ENCODE measurements around the gene SHKBP1. TPM values are rescaled to one million over a fixed set of nuclear protein-coding genes. Genes with fewer than 3 reads are reported as not detected.

Gene SHKBP1
- total and polyA plus RNA-seq, 9 of the 15 experiments (the other 6 are each of a cell fraction or from before 2014, with no cell fraction given): 1.2 to 58.1 (median 22.3) TPM

DNA sequence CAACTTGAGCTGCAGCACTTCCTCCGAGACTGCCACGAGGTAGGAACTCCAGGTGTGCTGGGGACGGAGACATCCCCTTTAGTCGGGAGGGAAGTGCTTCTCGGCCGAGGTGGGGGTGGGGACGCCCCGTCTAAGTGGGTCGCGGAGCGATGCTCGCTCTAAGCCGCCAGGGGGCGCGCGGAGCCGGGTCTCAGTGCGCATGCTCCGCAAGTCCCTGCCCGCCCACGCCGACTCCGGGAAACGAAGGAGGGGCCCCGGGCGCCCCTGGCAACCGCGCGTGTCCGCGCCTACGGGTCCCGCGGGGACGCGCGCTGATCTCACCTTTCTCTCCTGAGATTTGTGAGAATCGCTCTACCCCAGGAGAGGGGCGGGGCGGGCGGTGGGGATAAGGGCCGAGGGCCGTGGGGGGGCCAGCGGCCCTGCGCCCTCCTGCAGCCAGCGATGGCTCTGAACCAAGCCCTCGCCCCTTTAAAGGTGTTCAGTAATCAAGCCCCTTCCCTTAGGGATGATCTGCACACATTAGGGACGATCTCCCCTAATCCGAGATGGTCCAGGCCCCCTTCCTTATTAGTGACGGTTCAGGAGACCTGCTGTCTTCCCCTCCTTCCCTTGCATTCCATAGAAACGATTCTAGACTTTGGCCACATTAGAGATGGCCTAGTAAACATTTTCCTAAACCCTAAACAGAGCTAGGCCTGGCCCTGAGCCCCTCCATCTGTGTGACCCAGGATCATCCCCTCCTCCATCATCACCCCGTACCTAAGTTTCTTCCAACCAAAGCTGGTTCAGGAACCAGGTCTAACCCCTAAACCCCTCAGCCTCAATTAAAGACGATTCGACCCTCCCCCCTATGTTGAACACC lies 47.3 kb upstream of the SHKBP1 start (continued):
- TF ChIP-seq, protein P1, sequence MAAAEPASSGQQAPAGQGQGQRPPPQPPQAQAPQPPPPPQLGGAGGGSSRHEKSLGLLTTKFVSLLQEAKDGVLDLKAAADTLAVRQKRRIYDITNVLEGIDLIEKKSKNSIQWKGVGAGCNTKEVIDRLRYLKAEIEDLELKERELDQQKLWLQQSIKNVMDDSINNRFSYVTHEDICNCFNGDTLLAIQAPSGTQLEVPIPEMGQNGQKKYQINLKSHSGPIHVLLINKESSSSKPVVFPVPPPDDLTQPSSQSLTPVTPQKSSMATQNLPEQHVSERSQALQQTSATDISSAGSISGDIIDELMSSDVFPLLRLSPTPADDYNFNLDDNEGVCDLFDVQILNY (CRISPR knock-in tag; IDR thresholded peaks at IDR 0.05): no peak
- TF ChIP-seq, protein P2, sequence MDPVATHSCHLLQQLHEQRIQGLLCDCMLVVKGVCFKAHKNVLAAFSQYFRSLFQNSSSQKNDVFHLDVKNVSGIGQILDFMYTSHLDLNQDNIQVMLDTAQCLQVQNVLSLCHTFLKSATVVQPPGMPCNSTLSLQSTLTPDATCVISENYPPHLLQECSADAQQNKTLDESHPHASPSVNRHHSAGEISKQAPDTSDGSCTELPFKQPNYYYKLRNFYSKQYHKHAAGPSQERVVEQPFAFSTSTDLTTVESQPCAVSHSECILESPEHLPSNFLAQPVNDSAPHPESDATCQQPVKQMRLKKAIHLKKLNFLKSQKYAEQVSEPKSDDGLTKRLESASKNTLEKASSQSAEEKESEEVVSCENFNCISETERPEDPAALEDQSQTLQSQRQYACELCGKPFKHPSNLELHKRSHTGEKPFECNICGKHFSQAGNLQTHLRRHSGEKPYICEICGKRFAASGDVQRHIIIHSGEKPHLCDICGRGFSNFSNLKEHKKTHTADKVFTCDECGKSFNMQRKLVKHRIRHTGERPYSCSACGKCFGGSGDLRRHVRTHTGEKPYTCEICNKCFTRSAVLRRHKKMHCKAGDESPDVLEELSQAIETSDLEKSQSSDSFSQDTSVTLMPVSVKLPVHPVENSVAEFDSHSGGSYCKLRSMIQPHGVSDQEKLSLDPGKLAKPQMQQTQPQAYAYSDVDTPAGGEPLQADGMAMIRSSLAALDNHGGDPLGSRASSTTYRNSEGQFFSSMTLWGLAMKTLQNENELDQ (CRISPR knock-in tag; IDR thresholded peaks at IDR 0.05; ENCODE audit: borderline replicate concordance): no peak
- TF ChIP-seq XRCC5 (IDR thresholded peaks at IDR 0.05; ENCODE audit: low read depth, low read length): peak; percentile 85
- no peak for TF ChIP-seq ZNF695 (CRISPR knock-in tag; IDR thresholded peaks at IDR 0.05)
- no peak for TF ChIP-seq CC2D1A (IDR thresholded peaks at IDR 0.05)
- TF ChIP-seq, protein P3, sequence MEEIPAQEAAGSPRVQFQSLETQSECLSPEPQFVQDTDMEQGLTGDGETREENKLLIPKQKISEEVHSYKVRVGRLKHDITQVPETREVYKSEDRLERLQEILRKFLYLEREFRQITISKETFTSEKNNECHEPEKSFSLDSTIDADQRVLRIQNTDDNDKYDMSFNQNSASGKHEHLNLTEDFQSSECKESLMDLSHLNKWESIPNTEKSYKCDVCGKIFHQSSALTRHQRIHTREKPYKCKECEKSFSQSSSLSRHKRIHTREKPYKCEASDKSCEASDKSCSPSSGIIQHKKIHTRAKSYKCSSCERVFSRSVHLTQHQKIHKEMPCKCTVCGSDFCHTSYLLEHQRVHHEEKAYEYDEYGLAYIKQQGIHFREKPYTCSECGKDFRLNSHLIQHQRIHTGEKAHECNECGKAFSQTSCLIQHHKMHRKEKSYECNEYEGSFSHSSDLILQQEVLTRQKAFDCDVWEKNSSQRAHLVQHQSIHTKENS (CRISPR knock-in tag; IDR thresholded peaks at IDR 0.05): no peak
- TF ChIP-seq RBM22 (IDR thresholded peaks at IDR 0.05; ENCODE audit: low read depth, low read length, poor library complexity, severe bottlenecking): peak; percentile 84
- TF ChIP-seq, protein P4, sequence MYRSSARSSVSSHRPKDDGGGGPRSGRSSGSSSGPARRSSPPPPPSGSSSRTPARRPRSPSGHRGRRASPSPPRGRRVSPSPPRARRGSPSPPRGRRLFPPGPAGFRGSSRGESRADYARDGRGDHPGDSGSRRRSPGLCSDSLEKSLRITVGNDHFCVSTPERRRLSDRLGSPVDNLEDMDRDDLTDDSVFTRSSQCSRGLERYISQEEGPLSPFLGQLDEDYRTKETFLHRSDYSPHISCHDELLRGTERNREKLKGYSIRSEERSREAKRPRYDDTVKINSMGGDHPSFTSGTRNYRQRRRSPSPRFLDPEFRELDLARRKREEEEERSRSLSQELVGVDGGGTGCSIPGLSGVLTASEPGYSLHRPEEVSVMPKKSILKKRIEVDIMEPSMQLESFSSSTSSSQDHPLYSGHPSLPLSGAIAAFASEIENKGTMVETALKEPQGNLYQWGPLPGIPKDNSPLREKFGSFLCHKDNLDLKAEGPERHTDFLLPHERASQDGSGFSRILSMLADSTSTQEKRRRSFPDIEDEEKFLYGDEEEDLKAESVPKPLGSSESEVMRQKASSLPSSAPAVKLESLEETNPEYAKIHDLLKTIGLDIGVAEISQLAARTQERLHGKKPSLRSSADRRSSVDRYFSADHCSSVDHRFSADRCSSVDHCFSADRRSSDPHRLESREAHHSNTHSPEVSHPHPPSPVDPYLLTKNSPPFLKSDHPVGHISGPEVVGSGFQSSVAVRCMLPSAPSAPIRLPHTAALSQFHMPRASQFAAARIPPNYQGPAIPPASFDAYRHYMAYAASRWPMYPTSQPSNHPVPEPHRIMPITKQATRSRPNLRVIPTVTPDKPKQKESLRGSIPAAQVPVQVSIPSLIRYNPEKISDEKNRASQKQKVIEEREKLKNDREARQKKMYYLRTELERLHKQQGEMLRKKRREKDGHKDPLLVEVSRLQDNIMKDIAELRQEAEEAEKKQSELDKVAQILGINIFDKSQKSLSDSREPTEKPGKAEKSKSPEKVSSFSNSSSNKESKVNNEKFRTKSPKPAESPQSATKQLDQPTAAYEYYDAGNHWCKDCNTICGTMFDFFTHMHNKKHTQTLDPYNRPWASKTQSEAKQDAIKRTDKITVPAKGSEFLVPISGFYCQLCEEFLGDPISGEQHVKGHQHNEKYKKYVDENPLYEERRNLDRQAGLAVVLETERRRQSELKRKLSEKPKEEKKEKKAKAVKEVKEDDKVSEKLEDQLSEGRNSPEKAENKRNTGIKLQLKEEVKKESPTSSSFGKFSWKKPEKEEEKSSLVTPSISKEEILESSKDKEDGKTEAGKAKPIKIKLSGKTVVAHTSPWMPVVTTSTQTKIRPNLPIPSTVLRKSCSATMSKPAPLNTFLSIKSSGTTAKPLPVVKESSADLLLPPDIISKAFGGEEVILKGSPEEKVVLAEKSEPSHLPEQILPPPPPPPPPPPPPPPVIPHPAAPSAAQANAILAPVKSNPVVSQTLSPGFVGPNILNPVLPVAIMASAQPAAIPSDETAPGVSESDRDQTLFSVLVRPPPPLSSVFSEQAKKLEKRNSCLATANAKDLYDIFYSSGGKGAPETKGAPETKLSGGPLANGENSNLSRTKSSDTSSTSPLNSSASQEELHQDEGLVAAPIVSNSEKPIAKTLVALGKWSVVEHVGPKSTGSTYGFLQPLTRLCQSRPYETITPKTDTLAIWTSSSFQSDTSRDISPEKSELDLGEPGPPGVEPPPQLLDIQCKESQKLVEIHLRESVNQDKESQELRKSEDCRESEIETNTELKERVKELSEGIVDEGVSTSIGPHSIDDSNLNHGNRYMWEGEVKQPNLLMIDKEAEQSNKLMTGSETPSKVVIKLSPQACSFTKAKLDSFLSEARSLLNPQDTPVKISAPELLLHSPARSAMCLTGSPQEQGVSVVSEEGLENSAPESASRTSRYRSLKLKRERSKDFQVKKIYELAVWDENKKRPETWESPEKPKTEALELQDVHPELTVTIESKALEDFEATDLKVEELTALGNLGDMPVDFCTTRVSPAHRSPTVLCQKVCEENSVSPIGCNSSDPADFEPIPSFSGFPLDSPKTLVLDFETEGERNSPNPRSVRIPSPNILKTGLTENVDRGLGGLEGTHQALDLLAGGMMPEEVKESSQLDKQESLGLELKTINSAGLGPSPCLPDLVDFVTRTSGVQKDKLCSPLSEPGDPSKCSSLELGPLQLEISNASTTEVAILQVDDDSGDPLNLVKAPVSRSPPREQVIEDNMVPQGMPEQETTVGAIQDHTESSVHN (IDR thresholded peaks at IDR 0.05; ENCODE audit: borderline replicate concordance in 1 of 2, low read depth in 1 of 2): no peak
- no peak for TF ChIP-seq TBL1XR1 (IDR thresholded peaks at IDR 0.05; ENCODE audit: low read length in 2 of 2)
- peak; percentile 80 for TF ChIP-seq CCNT2 (IDR thresholded peaks at IDR 0.05; ENCODE audit: borderline replicate concordance, extremely low read depth, insufficient read length, low read depth, low read length)
- TF ChIP-seq CBX3 (IDR thresholded peaks at IDR 0.05; ENCODE audit: borderline replicate concordance in 1 of 2, low read length in 2 of 2): no peak
- no peak for TF ChIP-seq NFYB (IDR thresholded peaks at IDR 0.05; ENCODE audit: extremely low read depth, insufficient read length)

All from K562 (cell line).